ENCODE data around the gene DLG2.

DLG2 gene

DNA sequence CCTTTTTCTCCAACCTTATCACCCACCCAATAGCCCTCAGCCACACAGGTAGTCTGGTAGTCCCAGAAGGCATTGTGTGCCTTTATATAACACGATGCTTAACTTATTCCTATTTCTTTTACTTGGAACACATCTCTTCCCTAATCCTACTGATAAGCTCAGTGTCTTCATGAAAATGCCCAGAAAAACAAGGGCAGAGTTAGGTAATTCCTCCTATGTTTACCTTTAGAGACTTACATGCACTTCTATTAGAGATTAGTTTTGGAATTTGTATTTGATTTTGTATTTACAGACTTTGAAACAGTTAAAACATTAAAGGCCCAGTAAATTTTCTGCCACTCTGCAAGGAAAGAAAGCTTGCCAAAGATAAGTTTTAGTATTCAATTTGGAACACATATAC lies 1703.2 kb downstream of the DLG2 start:
- H3K36me3 ChIP-seq = no peaks in the 10 kb centered on the region
- H3K27me3 ChIP-seq (ENCODE audit: insufficient read depth, low read depth, severe bottlenecking) = no peaks in the 10 kb centered on the region
- H3K4me3 ChIP-seq (ENCODE audit: low read depth, low read length) = no peak overlapping the region
- TF ChIP-seq, protein P1, sequence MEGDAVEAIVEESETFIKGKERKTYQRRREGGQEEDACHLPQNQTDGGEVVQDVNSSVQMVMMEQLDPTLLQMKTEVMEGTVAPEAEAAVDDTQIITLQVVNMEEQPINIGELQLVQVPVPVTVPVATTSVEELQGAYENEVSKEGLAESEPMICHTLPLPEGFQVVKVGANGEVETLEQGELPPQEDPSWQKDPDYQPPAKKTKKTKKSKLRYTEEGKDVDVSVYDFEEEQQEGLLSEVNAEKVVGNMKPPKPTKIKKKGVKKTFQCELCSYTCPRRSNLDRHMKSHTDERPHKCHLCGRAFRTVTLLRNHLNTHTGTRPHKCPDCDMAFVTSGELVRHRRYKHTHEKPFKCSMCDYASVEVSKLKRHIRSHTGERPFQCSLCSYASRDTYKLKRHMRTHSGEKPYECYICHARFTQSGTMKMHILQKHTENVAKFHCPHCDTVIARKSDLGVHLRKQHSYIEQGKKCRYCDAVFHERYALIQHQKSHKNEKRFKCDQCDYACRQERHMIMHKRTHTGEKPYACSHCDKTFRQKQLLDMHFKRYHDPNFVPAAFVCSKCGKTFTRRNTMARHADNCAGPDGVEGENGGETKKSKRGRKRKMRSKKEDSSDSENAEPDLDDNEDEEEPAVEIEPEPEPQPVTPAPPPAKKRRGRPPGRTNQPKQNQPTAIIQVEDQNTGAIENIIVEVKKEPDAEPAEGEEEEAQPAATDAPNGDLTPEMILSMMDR (IDR thresholded peaks at IDR 0.05; ENCODE audit: low read depth, low read length) = no peak
- H3K27ac ChIP-seq = no peak overlapping the region
- H3K9me3 ChIP-seq (ENCODE audit: severe bottlenecking) = no peaks in the 10 kb centered on the region
- DNase-seq = no peak

DNA sequence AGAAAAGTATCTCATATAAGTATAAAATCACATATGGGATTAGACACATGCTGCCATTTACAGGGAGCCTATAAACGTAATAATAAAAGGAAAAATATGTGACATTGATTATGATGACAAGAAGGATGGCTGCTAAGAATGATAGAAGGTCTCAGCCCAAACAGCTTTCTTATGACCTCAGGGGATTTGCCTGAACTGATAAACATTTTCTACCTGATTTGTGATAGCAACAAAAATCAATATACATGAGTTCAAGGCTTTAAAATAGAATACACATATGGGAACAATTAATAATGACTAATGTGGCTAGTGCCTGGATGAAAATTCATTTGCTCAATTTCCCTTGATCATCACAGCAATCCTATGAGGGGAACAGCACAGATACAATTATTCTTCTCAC lies 1704.2 kb downstream of the DLG2 start:
- H3K9me3 ChIP-seq (ENCODE audit: severe bottlenecking) = no peaks in the 10 kb centered on the region
- no peak overlapping the region for H3K27ac ChIP-seq
- H3K36me3 ChIP-seq = no peaks in the 10 kb centered on the region
- DNase-seq = no peak
- H3K27me3 ChIP-seq (ENCODE audit: insufficient read depth, low read depth, severe bottlenecking) = no peaks in the 10 kb centered on the region
- TF ChIP-seq, protein P1 (IDR thresholded peaks at IDR 0.05; ENCODE audit: low read depth, low read length) = no peak
- H3K4me3 ChIP-seq (ENCODE audit: low read depth, low read length) = no peak overlapping the region

DNA sequence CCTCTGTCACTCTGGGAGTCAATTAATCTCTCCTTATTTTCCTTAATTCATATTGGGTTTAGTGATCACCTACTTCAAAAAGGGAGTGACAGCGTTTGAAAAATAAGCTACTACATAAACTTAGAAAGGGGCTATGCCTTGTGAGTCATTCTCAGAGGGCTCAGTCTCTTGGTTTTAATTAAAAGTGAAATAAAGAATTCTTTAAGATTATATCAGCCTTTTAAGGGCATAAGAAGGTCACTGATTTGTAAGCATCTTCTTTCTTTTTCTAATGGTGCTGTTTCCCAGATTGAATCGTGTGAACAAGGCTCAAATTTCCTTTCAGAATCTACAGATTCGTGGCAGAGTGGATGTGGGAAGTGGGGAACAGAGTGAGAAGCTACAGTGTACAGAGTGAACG lies 1704.8 kb downstream of the DLG2 start:
- TF ChIP-seq, protein P1 (IDR thresholded peaks at IDR 0.05; ENCODE audit: low read depth, low read length) = no peak
- Histone ChIP-seq H3K27me3 (ENCODE audit: insufficient read depth, low read depth, severe bottlenecking) (no peaks in the 10 kb centered on the region), H3K27ac (no peak overlapping the region), H3K36me3 (no peaks in the 10 kb centered on the region), H3K4me3 (ENCODE audit: low read depth, low read length) (no peak overlapping the region), H3K9me3 (ENCODE audit: severe bottlenecking) (no peaks in the 10 kb centered on the region)
- no peak for DNase-seq

DNA sequence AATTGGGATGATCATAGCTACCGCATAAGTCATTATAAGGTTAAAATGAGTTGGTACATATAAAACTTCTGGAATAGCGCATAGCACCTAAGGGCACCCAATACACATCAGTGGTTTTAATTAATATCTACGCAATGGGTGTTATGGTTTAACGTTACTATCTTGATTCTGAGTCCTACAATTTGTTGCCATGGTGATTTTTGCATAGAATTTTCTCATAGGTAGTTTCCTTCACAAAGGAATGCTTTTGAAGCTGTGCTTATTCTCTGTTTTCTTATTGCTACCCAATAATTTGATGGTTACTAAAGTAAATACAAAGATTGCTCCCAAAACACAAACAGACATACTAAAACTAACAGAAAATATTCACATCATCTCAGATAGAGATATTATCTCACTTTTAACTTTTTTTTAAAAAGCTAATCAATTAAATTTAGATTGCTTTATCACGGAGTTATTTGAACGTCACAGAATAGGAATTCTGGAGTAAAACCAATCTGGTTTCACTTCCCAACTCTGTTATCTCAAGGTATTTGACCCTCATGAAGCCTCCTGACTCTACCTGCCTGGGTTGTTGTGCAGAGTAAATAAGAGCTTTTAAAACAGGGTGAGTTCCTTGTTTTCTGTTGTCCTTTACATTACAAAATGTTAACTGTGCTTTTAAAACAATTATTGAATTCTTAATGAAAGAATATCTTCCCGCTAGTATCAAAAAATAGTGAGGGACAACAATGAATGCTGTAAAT lies 1705.5 kb downstream of the DLG2 start:
- H3K27me3 ChIP-seq (ENCODE audit: insufficient read depth, low read depth, severe bottlenecking) = no peaks in the 10 kb centered on the region
- TF ChIP-seq, protein P1 (IDR thresholded peaks at IDR 0.05; ENCODE audit: low read depth, low read length) = no peak
- H3K27ac ChIP-seq = no peak overlapping the region
- no peaks in the 10 kb centered on the region for H3K9me3 ChIP-seq (ENCODE audit: severe bottlenecking)
- H3K36me3 ChIP-seq = no peaks in the 10 kb centered on the region
- no peak for DNase-seq
- H3K4me3 ChIP-seq (ENCODE audit: low read depth, low read length) = no peak overlapping the region

DNA sequence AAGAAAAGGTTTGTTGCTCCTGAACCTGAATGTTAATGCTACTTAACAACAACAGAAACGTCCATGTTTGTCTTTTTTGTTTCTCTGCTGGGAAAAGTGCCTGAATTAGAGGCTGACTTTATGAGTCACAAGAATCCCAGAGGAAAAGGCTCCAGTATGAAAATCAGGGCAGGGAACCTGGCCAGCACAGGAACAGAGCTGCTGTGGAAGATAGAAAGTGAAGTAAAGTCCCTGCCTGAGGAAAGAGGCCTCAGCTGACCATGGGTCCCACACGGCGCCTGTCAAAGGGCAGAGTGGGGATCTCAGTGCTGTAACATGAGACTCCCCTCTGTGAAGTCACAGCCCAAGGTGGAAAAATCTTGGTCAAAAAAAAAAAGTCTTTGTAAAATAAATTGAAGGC lies 1708.7 kb downstream of the DLG2 start:
- TF ChIP-seq, protein P1 (IDR thresholded peaks at IDR 0.05; ENCODE audit: low read depth, low read length) = no peak
- Histone ChIP-seq H3K27me3 (ENCODE audit: insufficient read depth, low read depth, severe bottlenecking) (no peaks in the 10 kb centered on the region), H3K9me3 (ENCODE audit: severe bottlenecking) (no peaks in the 10 kb centered on the region), H3K36me3 (no peaks in the 10 kb centered on the region), H3K27ac (no peak overlapping the region), H3K4me3 (ENCODE audit: low read depth, low read length) (no peak overlapping the region)
- DNase-seq = no peak

DNA sequence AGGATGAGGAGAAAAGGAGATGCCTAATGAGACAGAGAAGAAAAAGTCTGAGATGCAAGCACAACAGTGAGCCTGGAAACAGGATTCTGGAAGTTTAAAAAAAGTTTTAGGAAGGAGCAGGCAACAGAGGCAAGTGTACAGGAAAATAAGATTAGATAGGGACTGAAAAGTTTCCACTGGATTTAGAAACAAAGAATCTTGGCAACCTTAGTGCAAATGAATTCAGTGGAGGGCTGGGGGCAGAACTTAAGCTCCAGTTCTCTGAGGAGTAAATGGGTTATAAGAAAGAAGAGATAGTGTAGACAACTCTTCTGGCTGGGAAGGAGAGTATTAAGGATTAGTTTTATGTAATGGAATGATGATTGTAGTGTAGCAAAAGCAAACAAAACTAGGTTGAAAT lies 1712.1 kb downstream of the DLG2 start:
- H3K9me3 ChIP-seq (ENCODE audit: severe bottlenecking) = no peaks in the 10 kb centered on the region
- H3K4me3 ChIP-seq (ENCODE audit: low read depth, low read length) = no peak overlapping the region
- no peaks in the 10 kb centered on the region for H3K36me3 ChIP-seq
- H3K27ac ChIP-seq = no peak overlapping the region
- no peak for DNase-seq
- TF ChIP-seq, protein P1 (IDR thresholded peaks at IDR 0.05; ENCODE audit: low read depth, low read length) = no peak
- no peaks in the 10 kb centered on the region for H3K27me3 ChIP-seq (ENCODE audit: insufficient read depth, low read depth, severe bottlenecking)

All from WERI-Rb-1 (cell line).